ENCODE measurements around the gene FBN3. TPM values are rescaled to one million over a fixed set of nuclear protein-coding genes. Genes with fewer than 3 reads are reported as not detected.
"Not testable (repeated sequence)": the region's sequence is repeated elsewhere in the genome, so short reads cannot be mapped to it uniquely, and the experiment has no call there.

Gene FBN3
- total and polyA plus RNA-seq, 8 donors, result 0.63 to 84.0 (median 69.7) TPM

DNA sequence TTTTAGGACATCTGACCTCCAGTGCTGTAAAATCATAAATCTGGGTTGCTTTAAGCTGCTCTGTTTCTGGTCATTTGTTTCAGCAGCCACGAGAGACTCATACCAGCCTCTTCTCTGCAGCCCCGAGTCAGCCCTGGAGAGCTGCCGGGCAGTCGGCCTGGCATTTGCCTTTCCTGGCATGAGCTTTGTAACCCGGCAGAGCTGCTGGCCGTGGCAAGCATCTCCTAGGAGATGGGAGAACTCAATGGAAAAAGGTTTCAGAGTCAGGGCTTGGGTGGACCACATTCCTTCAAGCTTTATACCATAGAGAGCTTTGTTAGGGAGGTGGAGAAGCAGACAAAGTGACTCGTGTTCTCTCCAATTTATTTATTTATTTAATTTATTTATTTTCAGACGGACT is 118.4 kb downstream of the FBN3 start:
- TF ChIP-seq, protein P1, sequence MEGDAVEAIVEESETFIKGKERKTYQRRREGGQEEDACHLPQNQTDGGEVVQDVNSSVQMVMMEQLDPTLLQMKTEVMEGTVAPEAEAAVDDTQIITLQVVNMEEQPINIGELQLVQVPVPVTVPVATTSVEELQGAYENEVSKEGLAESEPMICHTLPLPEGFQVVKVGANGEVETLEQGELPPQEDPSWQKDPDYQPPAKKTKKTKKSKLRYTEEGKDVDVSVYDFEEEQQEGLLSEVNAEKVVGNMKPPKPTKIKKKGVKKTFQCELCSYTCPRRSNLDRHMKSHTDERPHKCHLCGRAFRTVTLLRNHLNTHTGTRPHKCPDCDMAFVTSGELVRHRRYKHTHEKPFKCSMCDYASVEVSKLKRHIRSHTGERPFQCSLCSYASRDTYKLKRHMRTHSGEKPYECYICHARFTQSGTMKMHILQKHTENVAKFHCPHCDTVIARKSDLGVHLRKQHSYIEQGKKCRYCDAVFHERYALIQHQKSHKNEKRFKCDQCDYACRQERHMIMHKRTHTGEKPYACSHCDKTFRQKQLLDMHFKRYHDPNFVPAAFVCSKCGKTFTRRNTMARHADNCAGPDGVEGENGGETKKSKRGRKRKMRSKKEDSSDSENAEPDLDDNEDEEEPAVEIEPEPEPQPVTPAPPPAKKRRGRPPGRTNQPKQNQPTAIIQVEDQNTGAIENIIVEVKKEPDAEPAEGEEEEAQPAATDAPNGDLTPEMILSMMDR (IDR thresholded peaks at IDR 0.05), result no peak
- H3K27me3 ChIP-seq, result peaks cover 0 to 5% of the 10 kb centered on the region in 2 donors
- no peaks in the 10 kb centered on the region for H3K36me3 ChIP-seq
- H3K27ac ChIP-seq, result no peak overlapping the region
- intact Hi-C loops (cut with DNase I), result no loop called here
- DNase-seq (no peak), ATAC-seq (no peak)
- H3K9me3 ChIP-seq, result no peaks in the 10 kb centered on the region
- H3K4me1 ChIP-seq, result no peaks in the 10 kb centered on the region
- H3K4me3 ChIP-seq, result no peak overlapping the region

DNA sequence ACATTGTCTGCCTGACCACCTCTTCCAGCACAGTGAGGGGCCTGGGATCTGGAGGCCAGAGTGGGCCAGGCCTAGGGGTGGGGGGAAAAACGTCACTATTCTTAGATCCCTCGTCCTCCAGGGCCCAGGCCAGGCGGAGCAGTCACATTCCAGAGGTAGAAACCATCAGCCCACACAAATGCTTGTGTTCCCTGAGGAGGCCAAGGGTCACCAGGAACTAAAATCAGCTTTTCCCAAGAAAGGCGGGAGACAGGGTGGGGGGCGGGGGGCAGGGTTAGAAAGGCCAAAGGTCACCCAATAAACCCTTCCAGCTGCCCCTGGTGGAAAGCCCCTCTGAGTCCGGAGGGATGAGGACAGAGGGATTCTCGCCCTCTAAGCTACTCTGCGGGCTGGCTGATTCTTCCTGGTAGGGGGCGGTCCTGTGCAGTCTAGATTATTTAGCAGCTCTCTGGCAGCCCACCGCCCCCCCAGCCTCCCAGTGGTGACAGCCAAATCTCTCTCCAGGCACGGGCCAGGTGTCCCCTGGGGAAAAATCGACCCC is 120.4 kb downstream of the FBN3 start:
- Histone ChIP-seq H3K27me3 (peaks cover 0 to 4% of the 10 kb centered on the region in 2 donors), H3K4me3 (no peak overlapping the region), H3K4me1 (no peaks in the 10 kb centered on the region), H3K9me3 (no peaks in the 10 kb centered on the region), H3K36me3 (no peaks in the 10 kb centered on the region), H3K27ac (no peak overlapping the region)
- TF ChIP-seq, protein P1 (IDR thresholded peaks at IDR 0.05), result no peak
- no peak for ATAC-seq
- intact Hi-C loops (cut with DNase I), result no loop called here
- DNase-seq, result peak in 1 of 4 donors; percentile 43

DNA sequence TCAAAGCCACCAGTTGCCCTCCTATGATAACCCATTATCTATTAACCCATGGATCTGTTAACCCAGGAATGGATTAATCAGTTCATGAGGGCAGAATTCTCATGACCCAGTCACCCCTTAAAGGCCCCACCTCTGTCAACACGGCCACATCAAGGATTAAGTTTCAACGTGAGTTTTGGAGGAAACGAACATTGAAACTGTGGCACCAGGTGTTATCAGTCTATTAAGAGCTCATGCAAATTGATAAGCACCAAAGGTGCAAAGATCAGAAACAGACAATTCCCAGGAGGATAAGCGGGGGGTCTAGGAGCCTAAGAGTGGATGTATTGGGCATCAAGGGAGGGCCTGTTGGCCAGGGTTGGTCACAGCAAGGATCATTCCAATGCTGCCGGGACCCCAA is 124.1 kb downstream of the FBN3 start:
- no peaks in the 10 kb centered on the region for H3K27me3 ChIP-seq
- no peaks in the 10 kb centered on the region for H3K9me3 ChIP-seq
- no peaks in the 10 kb centered on the region for H3K4me1 ChIP-seq
- intact Hi-C loops (cut with DNase I), result no loop called here
- DNase-seq (no peak), ATAC-seq (no peak)
- H3K36me3 ChIP-seq, result no peaks in the 10 kb centered on the region
- H3K27ac ChIP-seq, result no peak overlapping the region
- H3K4me3 ChIP-seq, result no peak overlapping the region
- TF ChIP-seq, protein P1 (IDR thresholded peaks at IDR 0.05), result no peak

DNA sequence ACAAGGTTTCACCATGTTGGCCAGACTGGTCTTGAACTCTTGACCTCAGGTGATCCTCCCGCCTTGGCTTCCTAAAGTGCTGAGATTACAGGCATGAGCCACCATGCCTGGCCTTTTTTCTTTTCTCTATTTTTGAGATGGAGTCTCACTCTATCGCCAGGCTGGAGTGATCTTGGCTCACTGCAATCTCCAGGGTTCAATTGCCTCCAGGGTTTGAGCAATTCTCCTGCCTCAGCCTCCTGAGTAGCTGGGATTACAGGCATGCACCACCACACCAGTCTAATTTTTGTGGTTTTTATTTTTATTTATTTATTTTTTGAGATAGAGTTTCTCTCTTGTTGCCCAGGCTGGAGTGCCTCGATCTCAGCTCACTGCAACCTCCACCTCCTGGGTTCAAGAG is 125.1 kb downstream of the FBN3 start:
- DNase-seq; H3K27me3 ChIP-seq; intact Hi-C loops (cut with DNase I); H3K4me1 ChIP-seq; ATAC-seq; H3K27ac ChIP-seq; H3K9me3 ChIP-seq; H3K36me3 ChIP-seq; H3K4me3 ChIP-seq: not testable (repeated sequence)

DNA sequence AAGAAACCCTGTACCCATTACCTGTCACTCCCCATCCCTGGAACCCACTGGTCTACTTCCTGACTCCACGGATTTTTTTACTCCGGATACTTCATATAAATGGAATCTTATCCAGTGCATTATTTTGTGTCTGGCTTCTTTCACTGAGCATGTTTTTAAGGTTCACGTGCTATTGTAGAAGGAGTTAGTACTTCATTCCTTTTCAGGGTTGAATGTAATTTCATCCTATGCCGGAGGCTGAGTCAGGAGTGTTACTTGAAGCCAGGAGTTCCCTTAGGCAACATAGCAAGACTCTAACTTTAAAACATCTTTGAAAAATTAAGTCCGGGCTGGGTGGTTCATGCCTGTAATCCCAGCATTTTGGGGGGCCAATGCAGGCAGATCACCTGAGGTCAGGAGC is 126.0 kb downstream of the FBN3 start:
- Histone ChIP-seq H3K27ac (no peak overlapping the region), H3K4me1 (no peaks in the 10 kb centered on the region), H3K9me3 (no peaks in the 10 kb centered on the region), H3K27me3 (no peaks in the 10 kb centered on the region), H3K4me3 (no peak overlapping the region), H3K36me3 (no peaks in the 10 kb centered on the region)
- no peak for ATAC-seq
- TF ChIP-seq, protein P1 (IDR thresholded peaks at IDR 0.05), result no peak
- intact Hi-C loops (cut with DNase I), result no loop called here
- no peak for DNase-seq

DNA sequence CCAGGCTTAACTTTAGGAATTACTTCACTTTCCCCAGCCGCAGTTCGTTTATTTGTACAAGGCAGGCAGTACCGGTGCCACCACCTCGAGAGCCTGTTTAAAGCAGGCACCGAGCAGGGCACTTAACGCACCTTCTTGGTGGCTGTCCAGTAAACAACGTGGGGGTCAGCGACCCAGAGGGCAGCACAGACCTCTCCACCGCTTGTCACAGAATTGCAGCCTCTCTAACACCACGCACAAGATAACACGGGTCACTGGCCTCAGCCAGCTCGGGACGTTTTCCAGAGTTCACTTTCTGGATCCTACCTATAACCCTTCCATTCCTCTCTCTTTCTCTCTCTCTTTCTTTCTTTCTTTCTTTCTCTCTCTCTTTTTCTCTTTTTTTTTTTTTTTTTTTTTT is 127.1 kb downstream of the FBN3 start:
- Histone ChIP-seq H3K9me3 (no peaks in the 10 kb centered on the region), H3K27me3 (no peaks in the 10 kb centered on the region), H3K36me3 (no peaks in the 10 kb centered on the region), H3K4me1 (no peaks in the 10 kb centered on the region), H3K27ac (no peak overlapping the region), H3K4me3 (no peak overlapping the region)
- TF ChIP-seq, protein P1 (IDR thresholded peaks at IDR 0.05), result no peak
- intact Hi-C loops (cut with DNase I), result no loop called here
- peak; percentile 90 for ATAC-seq
- DNase-seq, result peak in 1 of 4 donors; percentile 61

Data from left lung (tissue), 10 donors.